Tibial nerve (tissue), 4 donors: ENCODE results near the gene ING4.

Experiments
- CTCF ChIP-seq, 5 experiments: fragments of 200-600 bp in 3 of 5; fragments of 450-650 bp in 2 of 5; sonication (generic) in 3 of 5; IDR thresholded peaks; one replicate each; pipeline ENCODE4 v1.5.1; 2016 to 2019; ENCODE audit warnings: antibody characterized with exemption in 5 of 5, mild to moderate bottlenecking in 3 of 5, moderate library complexity in 2 of 5
- EP300 ChIP-seq, 2 donors: sonication (generic); formaldehyde crosslinking; IDR thresholded peaks; one replicate each; pipeline ENCODE4 v1.6.1; 2017; ENCODE audit warnings: antibody characterized with exemption in 2 of 2, mild to moderate bottlenecking in 1 of 2

GRCh38 chr12:6612247-6612646, 50.7 kb downstream of the ING4 start:
- no peak for TF ChIP-seq CTCF (IDR thresholded peaks at IDR 0.05)
- TF ChIP-seq EP300 (IDR thresholded peaks at IDR 0.05), result no peak
